ENCODE results near the gene TRPM3.

TRPM3 gene

GRCh38 chr9:70535546-70536323 lies 585.7 kb downstream of the TRPM3 start:
- H3K4me3 ChIP-seq (ENCODE audit: low read depth, low read length) = no peak overlapping the region
- no CpG with 5 or more reads among the region's 16 CpGs for WGBS (ENCODE audit: extremely low coverage, insufficient coverage, insufficient read length)
- H3K4me1 ChIP-seq (ENCODE audit: control insufficient read depth in 1 of 2, insufficient read depth in 2 of 2, low read length in 2 of 2) = no peaks in the 10 kb centered on the region
- H4K91ac ChIP-seq (ENCODE audit: low read depth, low read length) = no peak overlapping the region
- H3K9me3 ChIP-seq (ENCODE audit: insufficient read depth, low read depth, low read length) = no peaks in the 10 kb centered on the region
- H4K8ac ChIP-seq (ENCODE audit: low read depth, low read length) = no peak overlapping the region
- no peaks in the 10 kb centered on the region for H3K79me1 ChIP-seq (ENCODE audit: low read length)
- no peak overlapping the region for H4K12ac ChIP-seq (ENCODE audit: low read depth, low read length)
- no peaks in the 10 kb centered on the region for H3K36me3 ChIP-seq (ENCODE audit: control insufficient read depth in 1 of 2, insufficient read depth in 2 of 2, low read length in 2 of 2)
- H2BK5ac ChIP-seq (ENCODE audit: low read depth, low read length, poor library complexity) = no peak overlapping the region
- no peak overlapping the region for H3K23ac ChIP-seq (ENCODE audit: low read length)
- H3K18ac ChIP-seq (ENCODE audit: low read length) = no peak overlapping the region
- H3K9ac ChIP-seq (ENCODE audit: low read length) = no peak overlapping the region
- no peak overlapping the region for H3K27ac ChIP-seq (ENCODE audit: low read depth, low read length)
- no peaks in the 10 kb centered on the region for H3K27me3 ChIP-seq (ENCODE audit: insufficient read depth, low read length)
- no peaks in the 10 kb centered on the region for H3K79me2 ChIP-seq (ENCODE audit: control insufficient read depth, insufficient read depth, low read length, poor library complexity)
- no peak overlapping the region for H2AK5ac ChIP-seq (ENCODE audit: low read length)
- no peak overlapping the region for H2BK120ac ChIP-seq (ENCODE audit: insufficient read depth, low read length, poor library complexity)
- no peak overlapping the region for H2BK12ac ChIP-seq (ENCODE audit: low read length)
- H3K4me2 ChIP-seq (ENCODE audit: low read length) = no peak overlapping the region
- no peak overlapping the region for H3K14ac ChIP-seq (ENCODE audit: low read length)
- no peak overlapping the region for H2AFZ ChIP-seq (ENCODE audit: insufficient read depth, low read length, poor library complexity)
- no peak overlapping the region for H3K4ac ChIP-seq (ENCODE audit: low read depth, low read length)
- DNase-seq = no peak

- Histone ChIP-seq H4K12ac (ENCODE audit: low read depth, low read length) (no peak overlapping the region), H3K27me3 (ENCODE audit: insufficient read depth, low read length) (no peaks in the 10 kb centered on the region), H3K9me3 (ENCODE audit: insufficient read depth, low read depth, low read length) (no peaks in the 10 kb centered on the region), H3K4ac (ENCODE audit: low read depth, low read length) (no peak overlapping the region), H3K4me1 (ENCODE audit: control insufficient read depth in 1 of 2, insufficient read depth in 2 of 2, low read length in 2 of 2) (no peaks in the 10 kb centered on the region), H3K14ac (ENCODE audit: low read length) (no peak overlapping the region), H3K23ac (ENCODE audit: low read length) (no peak overlapping the region), H2BK5ac (ENCODE audit: low read depth, low read length, poor library complexity) (no peak overlapping the region), H2BK12ac (ENCODE audit: low read length) (no peak overlapping the region), H3K4me2 (ENCODE audit: low read length) (no peak overlapping the region), H3K4me3 (ENCODE audit: low read depth, low read length) (no peak overlapping the region), H2BK120ac (ENCODE audit: insufficient read depth, low read length, poor library complexity) (no peak overlapping the region), H4K91ac (ENCODE audit: low read depth, low read length) (no peak overlapping the region), H4K8ac (ENCODE audit: low read depth, low read length) (no peak overlapping the region), H3K79me2 (ENCODE audit: control insufficient read depth, insufficient read depth, low read length, poor library complexity) (no peaks in the 10 kb centered on the region), H2AFZ (ENCODE audit: insufficient read depth, low read length, poor library complexity) (no peak overlapping the region), H3K79me1 (ENCODE audit: low read length) (no peaks in the 10 kb centered on the region), H3K18ac (ENCODE audit: low read length) (no peak overlapping the region), H3K36me3 (ENCODE audit: control insufficient read depth in 1 of 2, insufficient read depth in 2 of 2, low read length in 2 of 2) (no peaks in the 10 kb centered on the region), H3K9ac (ENCODE audit: low read length) (no peak overlapping the region), H3K27ac (ENCODE audit: low read depth, low read length) (no peak overlapping the region), H2AK5ac (ENCODE audit: low read length) (no peak overlapping the region)
- no peak for DNase-seq
Measured at GRCh38 chr9:70534471-70534870, 587.0 kb downstream of the TRPM3 start.

DNA sequence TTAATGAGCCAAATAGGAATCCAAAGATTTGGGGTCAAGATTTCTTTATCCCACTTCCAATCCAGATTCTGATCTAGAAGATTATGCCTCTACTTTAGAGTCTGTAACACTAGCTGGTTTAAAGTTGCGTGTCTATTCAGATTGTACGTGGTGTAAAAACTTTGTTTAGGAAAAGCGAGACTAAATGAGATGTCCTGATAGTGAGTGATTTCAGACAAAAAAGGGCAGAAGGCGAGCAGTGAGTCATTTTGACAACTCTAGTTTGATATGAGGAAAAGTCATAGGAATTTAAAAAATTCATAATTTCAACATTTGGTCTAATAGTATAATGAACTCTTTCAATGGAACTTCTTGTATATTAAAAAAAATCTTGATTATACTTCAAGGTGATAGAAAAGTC lies 587.4 kb downstream of the TRPM3 start:
- Histone ChIP-seq H4K91ac (ENCODE audit: low read depth, low read length) (no peak overlapping the region), H3K4me1 (ENCODE audit: control insufficient read depth in 1 of 2, insufficient read depth in 2 of 2, low read length in 2 of 2) (no peaks in the 10 kb centered on the region), H3K9ac (ENCODE audit: low read length) (no peak overlapping the region), H2BK120ac (ENCODE audit: insufficient read depth, low read length, poor library complexity) (no peak overlapping the region), H3K18ac (ENCODE audit: low read length) (no peak overlapping the region), H2AK5ac (ENCODE audit: low read length) (no peak overlapping the region), H3K27ac (ENCODE audit: low read depth, low read length) (no peak overlapping the region), H4K8ac (ENCODE audit: low read depth, low read length) (no peak overlapping the region), H3K4me3 (ENCODE audit: low read depth, low read length) (no peak overlapping the region), H2BK12ac (ENCODE audit: low read length) (no peak overlapping the region), H3K79me2 (ENCODE audit: control insufficient read depth, insufficient read depth, low read length, poor library complexity) (no peaks in the 10 kb centered on the region), H2AFZ (ENCODE audit: insufficient read depth, low read length, poor library complexity) (no peak overlapping the region), H3K79me1 (ENCODE audit: low read length) (no peaks in the 10 kb centered on the region), H3K14ac (ENCODE audit: low read length) (no peak overlapping the region), H3K36me3 (ENCODE audit: control insufficient read depth in 1 of 2, insufficient read depth in 2 of 2, low read length in 2 of 2) (no peaks in the 10 kb centered on the region), H3K4ac (ENCODE audit: low read depth, low read length) (no peak overlapping the region), H4K12ac (ENCODE audit: low read depth, low read length) (no peak overlapping the region), H3K27me3 (ENCODE audit: insufficient read depth, low read length) (no peaks in the 10 kb centered on the region), H3K9me3 (ENCODE audit: insufficient read depth, low read depth, low read length) (no peaks in the 10 kb centered on the region), H2BK5ac (ENCODE audit: low read depth, low read length, poor library complexity) (no peak overlapping the region), H3K4me2 (ENCODE audit: low read length) (no peak overlapping the region), H3K23ac (ENCODE audit: low read length) (no peak overlapping the region)
- peak in 1 of 2 donors; percentile 17 for DNase-seq
- no CpG with 5 or more reads among the region's 4 CpGs for WGBS (ENCODE audit: extremely low coverage, insufficient coverage, insufficient read length)

DNA sequence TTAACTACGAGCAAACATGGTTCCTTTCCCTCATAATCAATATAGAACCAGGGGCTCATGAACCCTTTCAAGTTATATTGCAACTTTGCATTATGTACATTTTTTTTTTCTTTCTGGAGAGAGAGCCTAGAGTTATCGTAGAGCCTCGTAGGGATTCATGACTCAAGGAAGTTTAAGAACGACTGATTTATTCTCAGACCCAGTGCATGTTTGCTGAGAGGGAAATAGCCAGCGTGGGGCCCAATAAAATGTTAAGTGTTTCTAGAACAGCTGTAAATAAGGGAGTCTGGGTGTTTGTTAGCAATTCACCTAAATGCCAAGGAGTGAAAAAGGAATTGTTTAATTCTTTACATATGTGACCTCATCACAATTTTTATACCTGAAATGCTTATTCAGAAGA lies 587.9 kb downstream of the TRPM3 start:
- no peak overlapping the region for H2BK120ac ChIP-seq (ENCODE audit: insufficient read depth, low read length, poor library complexity)
- H4K8ac ChIP-seq (ENCODE audit: low read depth, low read length) = no peak overlapping the region
- WGBS (ENCODE audit: extremely low coverage, insufficient coverage, insufficient read length) = no CpG with 5 or more reads among the region's 5 CpGs
- no peak for DNase-seq
- no peak overlapping the region for H3K9ac ChIP-seq (ENCODE audit: low read length)
- H3K79me1 ChIP-seq (ENCODE audit: low read length) = no peaks in the 10 kb centered on the region
- no peak overlapping the region for H2AFZ ChIP-seq (ENCODE audit: insufficient read depth, low read length, poor library complexity)
- H3K9me3 ChIP-seq (ENCODE audit: insufficient read depth, low read depth, low read length) = no peaks in the 10 kb centered on the region
- H3K14ac ChIP-seq (ENCODE audit: low read length) = no peak overlapping the region
- H3K27ac ChIP-seq (ENCODE audit: low read depth, low read length) = no peak overlapping the region
- no peak overlapping the region for H4K12ac ChIP-seq (ENCODE audit: low read depth, low read length)
- H3K4ac ChIP-seq (ENCODE audit: low read depth, low read length) = no peak overlapping the region
- H3K23ac ChIP-seq (ENCODE audit: low read length) = no peak overlapping the region
- no peak overlapping the region for H2AK5ac ChIP-seq (ENCODE audit: low read length)
- H2BK5ac ChIP-seq (ENCODE audit: low read depth, low read length, poor library complexity) = no peak overlapping the region
- no peaks in the 10 kb centered on the region for H3K27me3 ChIP-seq (ENCODE audit: insufficient read depth, low read length)
- no peak overlapping the region for H4K91ac ChIP-seq (ENCODE audit: low read depth, low read length)
- no peaks in the 10 kb centered on the region for H3K4me1 ChIP-seq (ENCODE audit: control insufficient read depth in 1 of 2, insufficient read depth in 2 of 2, low read length in 2 of 2)
- no peaks in the 10 kb centered on the region for H3K79me2 ChIP-seq (ENCODE audit: control insufficient read depth, insufficient read depth, low read length, poor library complexity)
- no peak overlapping the region for H2BK12ac ChIP-seq (ENCODE audit: low read length)
- H3K4me2 ChIP-seq (ENCODE audit: low read length) = no peak overlapping the region
- H3K36me3 ChIP-seq (ENCODE audit: control insufficient read depth in 1 of 2, insufficient read depth in 2 of 2, low read length in 2 of 2) = no peaks in the 10 kb centered on the region
- no peak overlapping the region for H3K18ac ChIP-seq (ENCODE audit: low read length)
- no peak overlapping the region for H3K4me3 ChIP-seq (ENCODE audit: low read depth, low read length)
